ENCODE data around the gene CENPA. TPM values are rescaled to one million over a fixed set of nuclear protein-coding genes. Genes with fewer than 3 reads are reported as not detected.

The CENPA gene
- total RNA-seq, result not detected

- Histone ChIP-seq H3K36me3 (replicated peaks in 1 of 2; ENCODE audit: insufficient read depth in 1 of 2, low read depth in 2 of 2) (no peaks in the 10 kb centered on the region), H3K4me3 (peak within 1 kb of the TSS; percentile 25 to 43), H3K9me3 (no peaks in the 10 kb centered on the region), H3K27ac (peak within 1 kb of the TSS in 1 of 4 donors; percentile 59), H3K4me1 (peaks cover 15% of the 10 kb centered on the region), H3K27me3 (peaks cover 0 to 4% of the 10 kb centered on the region in 2 donors)
- ATAC-seq (peak; percentile 100), DNase-seq (peak; percentile 97 to 99 (median 98))
- TF ChIP-seq CTCF (IDR thresholded peaks at IDR 0.05), result peak; percentile 15 to 65 (median 54)
- TF ChIP-seq POLR2A (IDR thresholded peaks at IDR 0.05), result peak in 1 of 3 donors; percentile 32
- intact Hi-C loops (cut with DNase I), result no loop called here
- 1 to 2% methylated on average over 29 to 52 of the region's 55 CpGs for WGBS, 2 donors
Measured at GRCh38 chr2:26785431-26786206, at the start of gene CENPA. TSS of gene CENPA (plus strand) at chr2:26786056. CDS start at chr2:26786197, 141 bp downstream.

DNA sequence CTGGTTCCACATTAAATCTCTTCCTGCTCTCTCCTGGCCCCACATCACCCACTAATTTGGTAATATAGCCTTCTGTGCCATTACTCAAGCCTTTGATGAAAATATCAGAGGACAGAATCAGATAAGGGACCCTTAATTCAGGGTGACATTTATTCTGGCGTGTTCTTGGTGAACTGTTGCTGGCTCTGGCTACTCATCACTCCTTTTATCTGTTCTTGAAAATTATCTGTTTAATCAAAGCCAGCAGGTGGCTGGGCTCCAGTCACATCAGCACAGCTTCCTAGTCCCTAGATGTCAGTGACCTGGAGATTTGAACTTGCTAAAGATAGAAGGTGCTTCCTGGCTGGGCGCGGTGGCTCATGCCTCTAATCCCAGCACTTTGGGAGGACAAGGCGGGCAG is 48.6 kb upstream of the CENPA start:
- DNase-seq (no peak), ATAC-seq (no peak)
- no peaks in the 10 kb centered on the region for H3K27me3 ChIP-seq
- H3K27ac ChIP-seq, result no peak overlapping the region
- no peak overlapping the region for H3K4me3 ChIP-seq
- TF ChIP-seq POLR2A (IDR thresholded peaks at IDR 0.05) (no peak), CTCF (IDR thresholded peaks at IDR 0.05) (no peak)
- intact Hi-C loops (cut with DNase I), result loop anchor here (10.0 kb wide), 1 partner anchor 52 kb away; no protein-coding TSS in a partner anchor
- H3K36me3 ChIP-seq (replicated peaks in 1 of 2; ENCODE audit: insufficient read depth in 1 of 2, low read depth in 2 of 2), result no peaks in the 10 kb centered on the region
- H3K4me1 ChIP-seq, result no peaks in the 10 kb centered on the region
- H3K9me3 ChIP-seq, result no peaks in the 10 kb centered on the region
- 81 to 83% methylated on average over 3 to 4 of the region's 4 CpGs for WGBS, 2 donors

DNA sequence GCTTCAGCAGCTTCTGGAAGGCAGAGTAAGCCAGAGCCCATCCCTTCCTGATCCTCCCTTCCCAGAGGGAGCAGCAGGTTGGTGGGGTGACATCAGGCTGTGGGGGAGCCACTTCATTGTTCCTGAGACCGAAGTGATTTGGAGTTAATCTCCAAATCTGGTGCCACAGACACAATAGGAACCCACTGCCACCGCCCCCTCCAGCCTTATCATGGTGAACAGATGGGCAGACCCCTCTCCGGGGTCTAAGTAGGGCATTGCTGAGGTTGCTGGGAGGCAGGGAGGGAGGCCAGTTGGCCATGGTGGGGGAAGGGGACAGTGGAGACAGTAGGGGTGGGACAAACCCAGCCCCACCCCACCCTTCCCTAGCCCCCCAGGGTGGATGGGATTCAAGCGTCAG is 47.4 kb upstream of the CENPA start:
- no peak overlapping the region for H3K27ac ChIP-seq
- no peak overlapping the region for H3K4me3 ChIP-seq
- DNase-seq (no peak), ATAC-seq (no peak)
- intact Hi-C loops (cut with DNase I), result loop anchor here (10.0 kb wide), 1 partner anchor 54 kb away; no protein-coding TSS in a partner anchor
- H3K4me1 ChIP-seq, result no peaks in the 10 kb centered on the region
- no peaks in the 10 kb centered on the region for H3K36me3 ChIP-seq (replicated peaks in 1 of 2; ENCODE audit: insufficient read depth in 1 of 2, low read depth in 2 of 2)
- no peaks in the 10 kb centered on the region for H3K27me3 ChIP-seq
- 77 to 86% methylated on average over 3 to 4 of the region's 4 CpGs for WGBS, 2 donors
- no peaks in the 10 kb centered on the region for H3K9me3 ChIP-seq
- TF ChIP-seq CTCF (IDR thresholded peaks at IDR 0.05) (no peak), POLR2A (IDR thresholded peaks at IDR 0.05) (no peak)

GRCh38 chr2:26739514-26739913 is 46.3 kb upstream of the CENPA start:
- TF ChIP-seq CTCF (IDR thresholded peaks at IDR 0.05), result no peak
- no peak for TF ChIP-seq POLR2A (IDR thresholded peaks at IDR 0.05)
- ATAC-seq, result no peak

More at GRCh38 chr2:26739514-26739913, 46.3 kb upstream of the CENPA start:
- no peaks in the 10 kb centered on the region for H3K9me3 ChIP-seq
- H3K27ac ChIP-seq, result no peak overlapping the region
- intact Hi-C loops (cut with DNase I), result loop anchor here (10.0 kb wide), 1 partner anchor 55 kb away; no protein-coding TSS in a partner anchor
- H3K36me3 ChIP-seq (replicated peaks in 1 of 2; ENCODE audit: insufficient read depth in 1 of 2, low read depth in 2 of 2), result no peaks in the 10 kb centered on the region
- 89 to 97% methylated on average over 6 to 7 of the region's 7 CpGs for whole genome bisulfite sequencing, 2 donors
- H3K4me3 ChIP-seq, result no peak overlapping the region
- no peaks in the 10 kb centered on the region for H3K4me1 ChIP-seq
- no peak for DNase-seq
- H3K27me3 ChIP-seq, result no peaks in the 10 kb centered on the region

Data from body of pancreas (tissue), 4 donors.